H1 (cell line): ENCODE data around the gene OR2F1. TPM values are rescaled to one million over a fixed set of nuclear protein-coding genes. Genes with fewer than 3 reads are reported as not detected.

Experiments used
- CTCF ChIA-PET: fragments of 300-600 bp; sonication (Branson Sonifier 250); formaldehyde crosslinking; loops from one replicate; lab custom pipeline; 2021; ENCODE audit not compliant: partially characterized antibody; lab: Charles Lee
- POLR2A ChIA-PET: fragments of 300-600 bp; sonication (Branson Sonifier 250); formaldehyde crosslinking; loops from one replicate; lab custom pipeline; 2021; ENCODE audit warnings: inconsistent platforms; ENCODE audit not compliant: partially characterized antibody; lab: Charles Lee
- DNase-seq, 2 experiments: peaks; one replicate each; pipeline versions ENCODE4 v3.0.0 to v3.0.0-alpha.2; 2010 to 2022; ENCODE audit warnings: low spot score in 2 of 2, low read depth in 1 of 2, mixed read lengths in 1 of 2
- FAIRE-seq: peaks from 2 replicates; lab custom pipeline; 2011; peaks lifted over from hg19 to GRCh38; lab: Jason Lieb, UNC
- H2AFZ ChIP-seq: 2 replicates; pipeline ENCODE4 v1.8.1; 2012; ENCODE audit warnings: low read length, inconsistent platforms
- H2AK5ac ChIP-seq: 2 replicates; pipeline ENCODE4 v1.6.1; 2013; ENCODE audit warnings: low read depth, low read length
- H2BK120ac ChIP-seq: replicated peaks from 2 replicates; pipeline ENCODE3; 2013; ENCODE audit warnings: low read depth, low read length, inconsistent platforms
- H2BK12ac ChIP-seq: 2 replicates; pipeline ENCODE4 v1.6.1; 2013; ENCODE audit warnings: low read depth, low read length
- H2BK15ac ChIP-seq: 2 replicates; pipeline ENCODE4 v1.6.1; 2013; ENCODE audit warnings: low read length
- H2BK20ac ChIP-seq: 2 replicates; pipeline ENCODE4 v1.6.1; 2013; ENCODE audit warnings: low read length
- H2BK5ac ChIP-seq: 2 replicates; pipeline ENCODE4 v1.6.1; 2013; ENCODE audit warnings: low read depth, low read length
- H3K14ac ChIP-seq: 2 replicates; pipeline ENCODE4 v1.6.1; 2013; ENCODE audit warnings: inconsistent platforms; ENCODE audit not compliant: insufficient read length
- H3K18ac ChIP-seq: 2 replicates; pipeline ENCODE4 v1.6.1; 2013; ENCODE audit warnings: low read length; ENCODE audit errors: extremely low read depth
- H3K23ac ChIP-seq: 2 replicates; pipeline ENCODE4 v1.6.1; 2013; ENCODE audit warnings: inconsistent platforms; ENCODE audit not compliant: insufficient read length
- H3K23me2 ChIP-seq: 2 replicates; pipeline ENCODE4 v1.6.1; 2013; ENCODE audit warnings: low read depth, low read length
- H3K27ac ChIP-seq: 2 replicates; pipeline ENCODE4 v1.6.1; 2011; ENCODE audit warnings: low read depth, low read length, inconsistent platforms
- H3K27me3 ChIP-seq, 4 experiments: replicated peaks in 1 of 4; 1 replicate in 1 of 4; 2 replicates in 3 of 4; pipeline versions ENCODE4 v1.6.1 to v1.8.1; 2011 to 2013; ENCODE audit warnings: low read length in 3 of 4, mild to moderate bottlenecking in 3 of 4, inconsistent platforms in 2 of 4, mixed read lengths in 2 of 4, moderate library complexity in 1 of 4; ENCODE audit not compliant: control insufficient read depth in 3 of 4, insufficient read depth in 3 of 4; ENCODE audit errors: extremely low read depth in 1 of 4
- H3K36me3 ChIP-seq, 4 experiments: 2 replicates each; pipeline versions ENCODE4 v1.6.1 to v1.8.1; 2011 to 2013; ENCODE audit warnings: mild to moderate bottlenecking in 4 of 4, low read length in 3 of 4, moderate library complexity in 2 of 4, control low read depth in 1 of 4, inconsistent platforms in 1 of 4; ENCODE audit not compliant: insufficient read depth in 4 of 4, control insufficient read depth in 2 of 4
- H3K4ac ChIP-seq: replicated peaks from 2 replicates; pipeline ENCODE3; 2013; ENCODE audit warnings: low read length, low read depth, mixed read lengths, inconsistent platforms; ENCODE audit not compliant: insufficient read length
- H3K4me1 ChIP-seq, 4 experiments: replicated peaks in 1 of 4; 1 replicate in 1 of 4; 2 replicates in 3 of 4; pipeline versions ENCODE4 v1.6.1 to v1.8.1; 2011 to 2013; ENCODE audit warnings: low read length in 3 of 4, inconsistent platforms in 2 of 4, mixed read lengths in 1 of 4; ENCODE audit not compliant: insufficient read depth in 4 of 4, control insufficient read depth in 3 of 4
- H3K4me2 ChIP-seq, 2 experiments: 2 replicates each; pipeline versions ENCODE4 v1.6.1 to v1.8.1; 2011 to 2013; ENCODE audit warnings: low read depth in 2 of 2, low read length in 2 of 2, control low read depth in 1 of 2, inconsistent platforms in 1 of 2, mild to moderate bottlenecking in 1 of 2; ENCODE audit not compliant: insufficient read depth in 1 of 2
- H3K4me3 ChIP-seq, 4 experiments: fragments of 200-600, 300-600 bp in 1 of 4; sonication (generic), shearing (Covaris generic), sonication (Bioruptor Twin) in 1 of 4; 2 replicates each; pipeline versions ENCODE4 v1.5.1 to v1.8.1; 2011 to 2016; ENCODE audit warnings: low read length in 4 of 4, low read depth in 3 of 4, control low read depth in 2 of 4, inconsistent platforms in 2 of 4, mild to moderate bottlenecking in 2 of 4, mixed read lengths in 1 of 4, moderate library complexity in 1 of 4; ENCODE audit not compliant: insufficient read depth in 2 of 4; ENCODE audit errors: extremely low read depth in 1 of 4
- H3K56ac ChIP-seq: replicated peaks from 2 replicates; pipeline ENCODE3; 2013; ENCODE audit warnings: low read depth, mild to moderate bottlenecking, mixed read lengths, low read length, inconsistent platforms; ENCODE audit not compliant: insufficient read length
- H3K79me1 ChIP-seq: 2 replicates; pipeline ENCODE4 v1.6.1; 2013; ENCODE audit warnings: low read depth, low read length, control low read depth
- H3K79me2 ChIP-seq, 2 experiments: 2 replicates each; pipeline versions ENCODE4 v1.6.1 to v1.8.1; 2012 to 2013; ENCODE audit warnings: low read length in 2 of 2, mild to moderate bottlenecking in 2 of 2, inconsistent platforms in 1 of 2; ENCODE audit not compliant: insufficient read depth in 2 of 2, control insufficient read depth in 1 of 2
- H3K9ac ChIP-seq, 4 experiments: replicated peaks in 1 of 4; 1 replicate in 1 of 4; 2 replicates in 3 of 4; pipeline versions ENCODE4 v1.6.1 to v1.8.1; 2011 to 2013; ENCODE audit warnings: low read depth in 3 of 4, low read length in 3 of 4, control low read depth in 2 of 4, mild to moderate bottlenecking in 2 of 4, moderate library complexity in 2 of 4, inconsistent platforms in 1 of 4; ENCODE audit errors: extremely low read depth in 1 of 4
- H3K9me3 ChIP-seq, 2 experiments: 2 replicates each; pipeline versions ENCODE4 v1.6.1 to v1.8.1; 2012 to 2013; ENCODE audit warnings: mild to moderate bottlenecking in 2 of 2, moderate library complexity in 2 of 2, control low read depth in 1 of 2, inconsistent platforms in 1 of 2, low read depth in 1 of 2, low read length in 1 of 2, mixed read lengths in 1 of 2; ENCODE audit not compliant: insufficient read depth in 2 of 2
- H4K20me1 ChIP-seq, 2 experiments: replicated peaks in 1 of 2; 2 replicates each; pipeline versions ENCODE3 to v1.8.1; 2011 to 2013; ENCODE audit warnings: inconsistent platforms in 2 of 2, low read length in 2 of 2, mild to moderate bottlenecking in 1 of 2; ENCODE audit not compliant: insufficient read depth in 2 of 2, control insufficient read depth in 1 of 2
- H4K5ac ChIP-seq: 2 replicates; pipeline ENCODE4 v1.6.1; 2013; ENCODE audit warnings: low read length, low read depth, mixed read lengths, inconsistent platforms; ENCODE audit not compliant: insufficient read length
- H4K8ac ChIP-seq: 2 replicates; pipeline ENCODE4 v1.8.0; 2013; ENCODE audit warnings: mild to moderate bottlenecking, moderate library complexity, low read length, inconsistent platforms; ENCODE audit not compliant: insufficient read depth; ENCODE audit errors: extremely low read depth
- H4K91ac ChIP-seq: replicated peaks from 2 replicates; pipeline ENCODE3; 2013; ENCODE audit warnings: low read length, mixed read lengths, inconsistent platforms; ENCODE audit not compliant: insufficient read length
- CHD1 ChIP-seq: IDR thresholded peaks from 2 replicates; pipeline ENCODE4 v1.6.1; 2012; ENCODE audit warnings: low read depth, low read length, improper control_type of control experiment
- POLR2A ChIP-seq, 2 experiments: IDR thresholded peaks; 1 replicate in 1 of 2; 2 replicates in 1 of 2; pipeline ENCODE4 v1.6.1; 2011; ENCODE audit warnings: low read depth in 2 of 2, low read length in 2 of 2, mild to moderate bottlenecking in 2 of 2; ENCODE audit errors: control extremely low read depth in 1 of 2
- SUZ12 ChIP-seq: fragments of 200-600 bp; sonication (generic); IDR thresholded peaks from 2 replicates; pipeline ENCODE4 v1.6.1; 2012; ENCODE audit warnings: mild to moderate bottlenecking, inconsistent platforms, low read length, moderate library complexity, mixed read lengths
- WGBS, 2 experiments: shearing (Covaris generic) in 1 of 2; methylation state at CpG; one replicate each; pipeline versions ENCODE4 v1.1.6 to v1.1.7; 2013 to 2015; ENCODE audit warnings: low lambda C conversion rate in 2 of 2, mixed read lengths in 2 of 2, inconsistent platforms in 1 of 2, low coverage in 1 of 2, missing lambda C conversion rate in 1 of 2; ENCODE audit not compliant: insufficient replicate concordance in 2 of 2, insufficient coverage in 1 of 2, insufficient read length in 1 of 2; ENCODE audit errors: extremely low coverage in 1 of 2, missing lambda C conversion rate in 1 of 2; 5-methylcytosine and 5-hydroxymethylcytosine counted together
- polyA plus RNA-seq, 7 experiments: library from polyadenylated mRNA; depleted of rRNA in 3 of 7; stranded (reverse) in 5 of 7; unstranded in 2 of 7; fragments of >200 nt in 5 of 7; fragments of 200-250 nt in 2 of 7; gene quantifications; 1 replicate in 5 of 7; 2 replicates in 1 of 7; 4 replicates in 1 of 7; pipeline versions ENCODE4 v1.2.1 to v1.2.3, GENCODE V29; 2011 to 2013; ENCODE audit warnings: missing spikeins in 2 of 7, mixed read lengths in 2 of 7
- total RNA-seq: library from RNA; stranded (reverse); fragmentation: NEBNext Ultra II Directional; extraction: Animal tissue kit (Norgen Biotek cat#: 25700); gene quantifications from 2 replicates; pipeline ENCODE4 v1.2.1, GENCODE V29; 2021

Gene OR2F1
- total and polyA plus RNA-seq, 2 of the 8 experiments (the other 6 are each of a cell fraction or from before 2014, with no cell fraction given), result 0.19 TPM; not detected in 1

GRCh38 chr7:143947111-143947510 is 7.5 kb upstream of the OR2F1 start:
- ChIA-PET POLR2A (no interaction called here), CTCF (no interaction called here)
- Histone ChIP-seq H2BK12ac (no peak overlapping the region), H3K14ac (no peak overlapping the region), H3K9me3 (no peaks in the 10 kb centered on the region), H3K9ac (no peak overlapping the region), H2BK15ac (no peak overlapping the region), H3K56ac (no peak overlapping the region), H3K23ac (no peak overlapping the region), H3K36me3 (no peaks in the 10 kb centered on the region), H3K79me2 (no peaks in the 10 kb centered on the region), H3K4me3 (no peak overlapping the region), H4K20me1 (no peaks in the 10 kb centered on the region), H3K4ac (no peak overlapping the region), H2AK5ac (no peak overlapping the region), H4K8ac (no peak overlapping the region), H4K5ac (no peak overlapping the region), H3K23me2 (no peaks in the 10 kb centered on the region; the same call in 1 of the 2 replicates), H2BK120ac (no peak overlapping the region), H3K27me3 (no peaks in the 10 kb centered on the region), H2AFZ (no peak overlapping the region), H3K79me1 (no peaks in the 10 kb centered on the region), H2BK5ac (no peak overlapping the region), H4K91ac (no peak overlapping the region), H3K27ac (no peak overlapping the region), H3K4me2 (no peak overlapping the region), H2BK20ac (no peak overlapping the region), H3K18ac (no peak overlapping the region), H3K4me1 (no peaks in the 10 kb centered on the region)
- TF ChIP-seq POLR2A (IDR thresholded peaks at IDR 0.05; ENCODE audit: control extremely low read depth in 1 of 2, low read depth in 2 of 2, low read length in 2 of 2), result no peak
- TF ChIP-seq CHD1, result no peak
- TF ChIP-seq SUZ12, result no peak
- FAIRE-seq (no peak), DNase-seq (no peak)
- 76% methylated on average over 2 of the region's 2 CpGs; no CpG with 5 or more reads in 1 of the 2 experiments for WGBS, 2 experiments
